Esophagus muscularis mucosa (tissue), 4 donors: ENCODE data around the gene BORCS6. TPM values are rescaled to one million over a fixed set of nuclear protein-coding genes. Genes with fewer than 3 reads are reported as not detected.
A peak's percentile ranks its signal among the peaks of the same experiment; 100 is the strongest.

Experiments used
- DNase-seq: peaks from one replicate; pipeline ENCODE4 v3.0.0-alpha.2; 2017; ENCODE audit errors: extremely low spot score
- H3K27ac ChIP-seq, 4 donors: fragments of 200-600 bp; sonication (generic); replicated peaks in 1 of 4; 1 replicate in 3 of 4; 2 replicates in 1 of 4; pipeline ENCODE4 v1.5.1; 2016 to 2019; ENCODE audit warnings: mild to moderate bottlenecking in 1 of 4
- H3K27me3 ChIP-seq, 4 donors: fragments of 200-600 bp; sonication (generic); one replicate each; pipeline versions ENCODE4 v1.5.1 to v1.6.0; 2016 to 2019
- H3K36me3 ChIP-seq, 4 donors: fragments of 200-600 bp; sonication (generic); one replicate each; pipeline ENCODE4 v1.5.1; 2016 to 2019
- H3K4me1 ChIP-seq, 4 donors: fragments of 200-600 bp; sonication (generic); one replicate each; pipeline ENCODE4 v1.5.1; 2016 to 2019
- H3K4me3 ChIP-seq, 4 donors: fragments of 200-600 bp; sonication (generic); 1 replicate in 2 of 4; 2 replicates in 2 of 4; pipeline ENCODE4 v1.5.1; 2016 to 2019; ENCODE audit warnings: mild to moderate bottlenecking in 4 of 4, moderate library complexity in 1 of 4
- H3K9me3 ChIP-seq, 4 donors: fragments of 200-600 bp; sonication (generic); 1 replicate in 3 of 4; 2 replicates in 1 of 4; pipeline ENCODE4 v1.5.1; 2016 to 2019
- EP300 ChIP-seq: sonication (generic); formaldehyde crosslinking; IDR thresholded peaks from one replicate; pipeline ENCODE4 v1.6.1; 2017; ENCODE audit warnings: antibody characterized with exemption
- POLR2A ChIP-seq: fragments of 450-650 bp; IDR thresholded peaks from one replicate; pipeline ENCODE4 v1.6.1; 2017; ENCODE audit warnings: antibody characterized with exemption, moderate library complexity, mild to moderate bottlenecking, low read depth
- POLR2AphosphoS5 ChIP-seq, 2 donors: sonication (generic); formaldehyde crosslinking; IDR thresholded peaks; one replicate each; pipeline ENCODE4 v1.6.1; 2017; ENCODE audit warnings: antibody characterized with exemption in 2 of 2
- WGBS: methylation state at CpG from one replicate; pipeline ENCODE4 v1.1.5; 2018; 5-methylcytosine and 5-hydroxymethylcytosine counted together
- intact Hi-C: fragments of 100-400 bp; cut with DNase I; formaldehyde crosslinking; loops from one replicate; pipeline ENCODE4 v1.15.1; 2023
- total RNA-seq, 4 donors: library from RNA; depleted of rRNA; stranded (reverse); fragments of >200 nt; gene quantifications; one replicate each; pipeline versions ENCODE4 v1.1.0 to v1.2.1, GENCODE V29; 2016
- TF ChIP-seq, protein P1 (sequence below), 3 experiments: fragments of 200-600 bp in 2 of 3; fragments of 450-650 bp in 1 of 3; sonication (generic) in 2 of 3; IDR thresholded peaks; one replicate each; pipeline ENCODE4 v1.5.1; 2017 to 2019; ENCODE audit warnings: antibody characterized with exemption in 3 of 3, mild to moderate bottlenecking in 2 of 3, moderate library complexity in 1 of 3

The BORCS6 gene
- total RNA-seq, 4 donors from 2014 or later, result 8.6 to 22.4 (median 13.9) TPM

- Histone ChIP-seq H3K4me1 (peaks cover 19 to 26% (median 23%) of the 10 kb centered on the region in 4 donors), H3K27me3 (no peaks in the 10 kb centered on the region), H3K27ac (no peak overlapping the region), H3K36me3 (no peaks in the 10 kb centered on the region), H3K9me3 (no peaks in the 10 kb centered on the region), H3K4me3 (no peak overlapping the region)
- no peak for DNase-seq
- TF ChIP-seq EP300, result no peak
- no peak for TF ChIP-seq POLR2A
- no peak for TF ChIP-seq POLR2AphosphoS5 (IDR thresholded peaks at IDR 0.05)
- TF ChIP-seq, protein P1, sequence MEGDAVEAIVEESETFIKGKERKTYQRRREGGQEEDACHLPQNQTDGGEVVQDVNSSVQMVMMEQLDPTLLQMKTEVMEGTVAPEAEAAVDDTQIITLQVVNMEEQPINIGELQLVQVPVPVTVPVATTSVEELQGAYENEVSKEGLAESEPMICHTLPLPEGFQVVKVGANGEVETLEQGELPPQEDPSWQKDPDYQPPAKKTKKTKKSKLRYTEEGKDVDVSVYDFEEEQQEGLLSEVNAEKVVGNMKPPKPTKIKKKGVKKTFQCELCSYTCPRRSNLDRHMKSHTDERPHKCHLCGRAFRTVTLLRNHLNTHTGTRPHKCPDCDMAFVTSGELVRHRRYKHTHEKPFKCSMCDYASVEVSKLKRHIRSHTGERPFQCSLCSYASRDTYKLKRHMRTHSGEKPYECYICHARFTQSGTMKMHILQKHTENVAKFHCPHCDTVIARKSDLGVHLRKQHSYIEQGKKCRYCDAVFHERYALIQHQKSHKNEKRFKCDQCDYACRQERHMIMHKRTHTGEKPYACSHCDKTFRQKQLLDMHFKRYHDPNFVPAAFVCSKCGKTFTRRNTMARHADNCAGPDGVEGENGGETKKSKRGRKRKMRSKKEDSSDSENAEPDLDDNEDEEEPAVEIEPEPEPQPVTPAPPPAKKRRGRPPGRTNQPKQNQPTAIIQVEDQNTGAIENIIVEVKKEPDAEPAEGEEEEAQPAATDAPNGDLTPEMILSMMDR (IDR thresholded peaks at IDR 0.05), result no peak
- intact Hi-C loops, result no loop called here
- 62% methylated on average over 3 of the region's 3 CpGs for WGBS
Measured at GRCh38 chr17:8167526-8167925, 22.5 kb downstream of the BORCS6 start.

- Histone ChIP-seq H3K27me3 (no peaks in the 10 kb centered on the region), H3K9me3 (no peaks in the 10 kb centered on the region), H3K36me3 (peaks cover 0 to 2% (median 0%) of the 10 kb centered on the region in 4 donors), H3K4me1 (peaks cover 24 to 27% (median 25%) of the 10 kb centered on the region in 4 donors), H3K27ac (peak overlapping the region in 1 of 4 donors; percentile 35), H3K4me3 (no peak overlapping the region)
- no peak for DNase-seq
- intact Hi-C loops, result no loop called here
- TF ChIP-seq POLR2AphosphoS5 (IDR thresholded peaks at IDR 0.05) (no peak), POLR2A (no peak), EP300 (no peak)
- TF ChIP-seq, protein P1 (IDR thresholded peaks at IDR 0.05), result no peak
- WGBS, result 95% methylated on average over 6 of the region's 6 CpGs
Measured at GRCh38 chr17:8166731-8167130, 23.2 kb downstream of the BORCS6 start.

GRCh38 chr17:8164815-8165131, 25.2 kb downstream of the BORCS6 start:
- H3K36me3 ChIP-seq, result peaks cover 9 to 21% (median 15%) of the 10 kb centered on the region in 4 donors
- DNase-seq, result no peak
- 75% methylated on average over 6 of the region's 6 CpGs for WGBS
- no peak for TF ChIP-seq POLR2AphosphoS5 (IDR thresholded peaks at IDR 0.05)
- TF ChIP-seq POLR2A, result no peak
- TF ChIP-seq, protein P1 (IDR thresholded peaks at IDR 0.05), result no peak
- TF ChIP-seq EP300, result no peak
- peak overlapping the region; percentile 100 for H3K27ac ChIP-seq
- peaks cover 37 to 47% (median 44%) of the 10 kb centered on the region in 4 donors for H3K4me1 ChIP-seq
- intact Hi-C loops, result no loop called here
- no peaks in the 10 kb centered on the region for H3K27me3 ChIP-seq
- H3K4me3 ChIP-seq, result no peak overlapping the region
- H3K9me3 ChIP-seq, result no peaks in the 10 kb centered on the region

DNA sequence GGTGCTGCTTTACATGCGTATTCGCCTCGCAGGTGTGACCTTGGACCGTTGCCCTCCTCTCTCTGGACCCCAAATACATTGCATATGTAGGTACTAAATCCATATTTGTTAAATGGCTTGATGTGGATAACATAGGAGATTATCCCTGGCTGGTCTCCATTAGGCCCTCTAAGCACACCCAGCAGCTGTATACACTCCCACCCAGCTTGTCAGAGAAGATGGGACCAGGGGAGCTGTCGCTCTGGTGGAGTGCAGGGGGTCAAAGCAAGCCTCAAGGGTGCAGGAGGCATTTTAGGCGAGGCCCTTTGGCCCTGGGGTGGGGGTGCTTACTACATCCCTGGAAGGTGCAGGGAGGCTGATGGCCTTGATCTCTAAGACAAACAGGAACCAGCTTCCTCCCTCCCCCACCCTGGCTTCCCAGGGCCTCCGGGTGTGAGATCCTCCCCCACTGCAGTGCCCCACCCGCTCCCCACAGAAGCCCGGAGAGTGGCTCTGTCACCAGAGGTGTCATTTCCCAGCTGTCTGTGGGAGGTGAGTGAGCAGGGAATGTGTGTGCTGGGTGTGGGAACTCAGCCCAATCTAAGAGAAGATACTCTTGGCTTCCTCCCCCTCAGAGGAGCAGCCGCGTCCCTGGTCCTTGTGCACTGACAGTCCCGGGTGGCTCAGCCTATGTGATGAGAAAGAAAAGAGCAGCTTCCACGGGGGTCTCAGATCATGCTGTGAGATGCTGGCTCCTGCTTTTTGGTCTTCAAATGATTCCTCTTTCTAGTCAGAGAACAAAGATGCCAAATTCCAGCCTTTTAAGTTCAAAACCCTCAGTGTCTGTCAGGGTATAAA, 25.8 kb downstream of the BORCS6 start:
- TF ChIP-seq, protein P1 (IDR thresholded peaks at IDR 0.05), result no peak
- TF ChIP-seq POLR2AphosphoS5 (IDR thresholded peaks at IDR 0.05), result peak in 1 of 2 donors; percentile 76
- peak overlapping the region; percentile 100 for H3K27ac ChIP-seq
- H3K9me3 ChIP-seq, result no peaks in the 10 kb centered on the region
- H3K27me3 ChIP-seq, result no peaks in the 10 kb centered on the region
- WGBS, result 29% methylated on average over 11 of the region's 13 CpGs
- H3K4me1 ChIP-seq, result peaks cover 37 to 53% (median 50%) of the 10 kb centered on the region in 4 donors
- intact Hi-C loops, result no loop called here
- peak overlapping the region in 1 of 4 donors; percentile 7 for H3K4me3 ChIP-seq
- H3K36me3 ChIP-seq, result peaks cover 9 to 27% (median 21%) of the 10 kb centered on the region in 4 donors
- no peak for DNase-seq
